Suprapubic skin (tissue), 4 donors: ENCODE data around the gene XXYLT1.

Source experiments
- CTCF ChIP-seq, 2 donors: fragments of 200-600 bp in 1 of 2; fragments of 450-650 bp in 1 of 2; sonication (generic) in 1 of 2; IDR thresholded peaks; one replicate each; pipeline ENCODE4 v1.5.1; 2016 to 2019; ENCODE audit warnings: antibody characterized with exemption in 2 of 2, mild to moderate bottlenecking in 1 of 2, moderate library complexity in 1 of 2
- EP300 ChIP-seq: sonication (generic); formaldehyde crosslinking; IDR thresholded peaks from one replicate; pipeline ENCODE4 v1.6.1; 2017; ENCODE audit warnings: antibody characterized with exemption
- POLR2AphosphoS5 ChIP-seq, 3 donors: sonication (generic); formaldehyde crosslinking; IDR thresholded peaks; one replicate each; pipeline ENCODE4 v1.6.1; 2017; ENCODE audit warnings: antibody characterized with exemption in 3 of 3

- no peak for TF ChIP-seq EP300
- TF ChIP-seq CTCF (IDR thresholded peaks at IDR 0.05), result no peak
- TF ChIP-seq POLR2AphosphoS5 (IDR thresholded peaks at IDR 0.05), result no peak
Measured at GRCh38 chr3:195097331-195098255, 173.4 kb downstream of the XXYLT1 start.
